Measurements from ENCODE around the gene MICAL2.

Gene MICAL2

GRCh38 chr11:12235553-12235946 lies 125.2 kb downstream of the MICAL2 start:
- no peak for DNase-seq

GRCh38 chr11:12235947-12236743 lies 125.8 kb downstream of the MICAL2 start:
- peak; percentile 70 for DNase-seq

- no peak for DNase-seq
These were observed 126.3 kb downstream of the MICAL2 start for GRCh38 chr11:12236744-12237101.

- no peak for DNase-seq
These were observed 127.0 kb downstream of the MICAL2 start for GRCh38 chr11:12237381-12237784.

- DNase-seq, result no peak
These were observed 128.0 kb downstream of the MICAL2 start for GRCh38 chr11:12238420-12238819.

- no peak for DNase-seq
These were observed 129.0 kb downstream of the MICAL2 start for GRCh38 chr11:12239396-12239795.

- DNase-seq, result no peak
These were observed 129.5 kb downstream of the MICAL2 start for GRCh38 chr11:12239804-12240371.

- no peak for DNase-seq
These were observed 130.3 kb downstream of the MICAL2 start for GRCh38 chr11:12240677-12241076.

GRCh38 chr11:12241401-12241800 lies 131.0 kb downstream of the MICAL2 start:
- DNase-seq, result no peak

GRCh38 chr11:12241971-12242672 lies 131.7 kb downstream of the MICAL2 start:
- peak; percentile 14 for DNase-seq

GRCh38 chr11:12242966-12243365 lies 132.6 kb downstream of the MICAL2 start:
- DNase-seq, result no peak

GRCh38 chr11:12243486-12243885 lies 133.1 kb downstream of the MICAL2 start:
- DNase-seq, result no peak

- DNase-seq, result no peak
These were observed 133.6 kb downstream of the MICAL2 start for GRCh38 chr11:12243911-12244550.

- no peak for DNase-seq
These were observed 134.7 kb downstream of the MICAL2 start for GRCh38 chr11:12245091-12245490.

GRCh38 chr11:12245549-12246016 lies 135.2 kb downstream of the MICAL2 start:
- no peak for DNase-seq

- DNase-seq, result no peak
These were observed 135.8 kb downstream of the MICAL2 start for GRCh38 chr11:12246147-12246546.

- no peak for DNase-seq
These were observed 136.6 kb downstream of the MICAL2 start for GRCh38 chr11:12246989-12247388.

- DNase-seq, result no peak
These were observed 137.3 kb downstream of the MICAL2 start for GRCh38 chr11:12247543-12248254.

GRCh38 chr11:12248330-12248729 lies 137.9 kb downstream of the MICAL2 start:
- DNase-seq, result no peak

- no peak for DNase-seq
These were observed 139.3 kb downstream of the MICAL2 start for GRCh38 chr11:12249590-12250260.

- DNase-seq, result no peak
These were observed 141.5 kb downstream of the MICAL2 start for GRCh38 chr11:12251666-12252560.
